Caco-2 (cell line): Measurements from ENCODE around the gene RPIA. TPM values are rescaled to one million over a fixed set of nuclear protein-coding genes. Genes with fewer than 3 reads are reported as not detected.
"Not testable (repeated sequence)": the region's sequence is repeated elsewhere in the genome, so short reads cannot be mapped to it uniquely, and the experiment has no call there.

Source experiments
- Bru-seq: library from RNA; stranded (reverse); fragments of 400-500 nt; gene quantifications from one replicate; lab custom pipeline; 2021; lab: Mats Ljungman, UMichigan
- BruChase-seq, 2 experiments: library from RNA; stranded (reverse); fragments of 400-500 nt; gene quantifications; one replicate each; lab custom pipeline; 2021; lab: Mats Ljungman, UMichigan
- BruUV-seq: library from RNA; stranded (reverse); fragments of 400-500 nt; replicated peaks from 2 replicates; lab custom pipeline; 2021; lab: Mats Ljungman, UMichigan
- CTCF ChIA-PET: fragments of 300-600 bp; sonication (Branson Sonifier 250); formaldehyde crosslinking; loops from one replicate; lab custom pipeline; 2022; ENCODE audit warnings: antibody characterized with exemption; lab: Charles Lee
- POLR2A ChIA-PET: fragments of 300-600 bp; sonication (Branson Sonifier 250); formaldehyde crosslinking; loops from one replicate; lab custom pipeline; 2022; ENCODE audit warnings: antibody characterized with exemption; lab: Charles Lee
- DNase-seq, 2 experiments: peaks; one replicate each; pipeline versions ENCODE4 v3.0.0 to v3.0.0-alpha.2; 2020 to 2022
- H3K27me3 ChIP-seq: replicated peaks from 2 replicates; pipeline ENCODE4 v1.6.0; 2011; ENCODE audit warnings: low read length; ENCODE audit not compliant: control insufficient read depth, insufficient read depth
- H3K36me3 ChIP-seq: 2 replicates; pipeline ENCODE4 v1.5.1; 2011; ENCODE audit warnings: low read length; ENCODE audit not compliant: control insufficient read depth, insufficient read depth
- H3K4me1 ChIP-seq: fragments of 250-450 bp; sonication (Bioruptor Pico); 2 replicates; pipeline ENCODE4 v1.5.1; 2020; ENCODE audit warnings: mild to moderate bottlenecking
- H3K4me3 ChIP-seq: 2 replicates; pipeline ENCODE4 v1.5.1; 2011; ENCODE audit warnings: low read depth, mild to moderate bottlenecking, control low read depth, low read length
- H3K9me3 ChIP-seq: fragments of 250-450 bp; sonication (Bioruptor Pico); 2 replicates; pipeline ENCODE4 v1.5.1; 2020; ENCODE audit warnings: mild to moderate bottlenecking, moderate library complexity
- H3K27ac Mint-ChIP-seq: one replicate; pipeline ENCODE4 v1.8.0; 2022; ENCODE audit warnings: mixed read lengths; ENCODE audit not compliant: unreplicated experiment
- H3K27me3 Mint-ChIP-seq: one replicate; pipeline ENCODE4 v1.8.0; 2022; ENCODE audit warnings: mixed read lengths; ENCODE audit not compliant: insufficient read depth, unreplicated experiment
- H3K36me3 Mint-ChIP-seq: one replicate; pipeline ENCODE4 v1.8.0; 2022; ENCODE audit warnings: mild to moderate bottlenecking, mixed read lengths; ENCODE audit not compliant: insufficient read depth, unreplicated experiment
- H3K4me1 Mint-ChIP-seq: one replicate; pipeline ENCODE4 v1.8.0; 2022; ENCODE audit warnings: low read depth, mixed read lengths; ENCODE audit not compliant: unreplicated experiment
- H3K4me3 Mint-ChIP-seq: one replicate; pipeline ENCODE4 v1.8.0; 2022; ENCODE audit warnings: mild to moderate bottlenecking, moderate library complexity, mixed read lengths; ENCODE audit not compliant: unreplicated experiment
- H3K9me3 Mint-ChIP-seq: one replicate; pipeline ENCODE4 v1.8.0; 2022; ENCODE audit warnings: mixed read lengths; ENCODE audit not compliant: unreplicated experiment
- intact Hi-C: fragments of 100-400 bp; cut with micrococcal nuclease; formaldehyde crosslinking; loops from one replicate; pipeline ENCODE4 v1.10.0; 2022; ENCODE audit not compliant: unreplicated experiment
- long read RNA-seq: library from polyadenylated mRNA; stranded (forward); transcript quantifications from one replicate; pipeline ENCODE4 v2.0.0, GENCODE V29; 2022
- total RNA-seq: library from RNA; stranded (reverse); gene quantifications from 2 replicates; pipeline ENCODE4 v1.2.3, GENCODE V29; 2022
- TF ChIP-seq, protein P1 (sequence below), 2 experiments: fragments of 200-600 bp in 1 of 2; IDR thresholded peaks; 1 replicate in 1 of 2; 2 replicates in 1 of 2; pipeline versions ENCODE4 v1.5.1 to v1.8.0; 2011 to 2022; ENCODE audit warnings: antibody characterized with exemption in 1 of 2, control low read depth in 1 of 2, inconsistent platforms in 1 of 2, low read depth in 1 of 2, low read length in 1 of 2, mild to moderate bottlenecking in 1 of 2, moderate library complexity in 1 of 2; ENCODE audit not compliant: insufficient read depth in 1 of 2, severe bottlenecking in 1 of 2, unreplicated experiment in 1 of 2

RPIA gene
- total RNA-seq (33.2 and 33.7 TPM in 2 replicates), Bru-seq, nascent RNA (percentile 80 among the genes with signal in this experiment), BruChase-seq, experiment 1, labeled RNA remaining after a 2-hour chase (percentile 74 among the genes with signal in this experiment), BruChase-seq, experiment 2, labeled RNA remaining after a 6-hour chase (percentile 76 among the genes with signal in this experiment)
- long read RNA-seq, transcript RPIA-201 (9 exons, 1,848 nt), result major isoform, 40 of 46 reads
- long read RNA-seq, partial matches to known transcripts, result 2 of 46 reads
- long read RNA-seq, other reads (novel, unspliced or antisense), result 4 of 46 reads

DNA sequence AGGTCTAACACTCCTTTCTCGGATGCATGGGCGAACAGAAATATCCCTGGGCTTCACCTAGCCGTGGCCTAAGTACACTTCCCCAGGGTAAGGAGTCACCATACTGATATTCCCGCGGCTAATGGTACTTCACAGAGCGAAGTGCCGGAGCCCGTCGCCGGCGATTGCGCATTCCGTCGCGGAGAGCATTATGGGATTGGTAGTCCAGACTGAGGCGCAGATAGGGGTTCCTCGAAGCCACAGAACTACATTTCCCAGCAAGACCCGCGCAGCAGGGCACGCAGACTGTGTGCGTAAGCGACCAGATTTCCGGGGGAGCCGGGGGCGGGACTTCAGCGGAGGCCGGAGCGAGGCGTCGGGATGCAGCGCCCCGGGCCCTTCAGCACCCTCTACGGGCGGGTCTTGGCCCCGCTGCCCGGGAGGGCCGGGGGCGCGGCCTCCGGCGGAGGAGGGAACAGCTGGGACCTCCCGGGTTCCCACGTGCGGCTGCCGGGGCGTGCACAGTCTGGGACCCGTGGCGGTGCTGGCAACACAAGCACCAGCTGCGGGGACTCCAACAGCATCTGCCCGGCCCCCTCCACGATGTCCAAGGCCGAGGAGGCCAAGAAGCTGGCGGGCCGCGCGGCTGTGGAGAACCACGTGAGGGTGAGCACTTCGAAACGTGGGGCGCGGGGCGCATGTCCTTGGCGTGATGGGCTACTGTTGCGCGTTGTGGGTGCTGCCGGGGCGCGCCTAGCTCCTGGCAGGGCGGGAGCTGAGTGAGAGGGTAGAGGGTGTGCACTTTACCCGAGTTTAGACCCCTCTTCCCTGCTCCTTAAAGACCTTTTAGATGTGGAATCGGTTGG, at the start of gene RPIA:
RPIA (plus strand) TSS at position 335 of the 845 bp plus-strand sequence; CDS start at position 361, 26 bp downstream.
- ChIA-PET POLR2A (interaction anchor here (0.6 to 1.0 kb wide), 2 partner anchors 64 to 92 kb away, joined by 3 to 6 read pairs; no protein-coding TSS in a partner anchor), CTCF (interaction anchor here (1.3 to 1.6 kb wide), 2 partner anchors 20 to 64 kb away, joined by 7 read pairs; no protein-coding TSS in a partner anchor)
- Histone ChIP-seq H3K9me3 (no peaks in the 10 kb centered on the region), H3K4me1 (peaks cover 18% of the 10 kb centered on the region), H3K4me3 (peak within 1 kb of the TSS; percentile 90), H3K27me3 (no peaks in the 10 kb centered on the region), H3K36me3 (no peaks in the 10 kb centered on the region)
- no peaks in the 10 kb centered on the region for H3K27me3 Mint-ChIP-seq
- peak; percentile 99 to 100 for DNase-seq
- peak within 1 kb of the TSS; percentile 81 for H3K27ac Mint-ChIP-seq
- H3K9me3 Mint-ChIP-seq, result peaks cover 27% of the 10 kb centered on the region
- TF ChIP-seq, protein P1, sequence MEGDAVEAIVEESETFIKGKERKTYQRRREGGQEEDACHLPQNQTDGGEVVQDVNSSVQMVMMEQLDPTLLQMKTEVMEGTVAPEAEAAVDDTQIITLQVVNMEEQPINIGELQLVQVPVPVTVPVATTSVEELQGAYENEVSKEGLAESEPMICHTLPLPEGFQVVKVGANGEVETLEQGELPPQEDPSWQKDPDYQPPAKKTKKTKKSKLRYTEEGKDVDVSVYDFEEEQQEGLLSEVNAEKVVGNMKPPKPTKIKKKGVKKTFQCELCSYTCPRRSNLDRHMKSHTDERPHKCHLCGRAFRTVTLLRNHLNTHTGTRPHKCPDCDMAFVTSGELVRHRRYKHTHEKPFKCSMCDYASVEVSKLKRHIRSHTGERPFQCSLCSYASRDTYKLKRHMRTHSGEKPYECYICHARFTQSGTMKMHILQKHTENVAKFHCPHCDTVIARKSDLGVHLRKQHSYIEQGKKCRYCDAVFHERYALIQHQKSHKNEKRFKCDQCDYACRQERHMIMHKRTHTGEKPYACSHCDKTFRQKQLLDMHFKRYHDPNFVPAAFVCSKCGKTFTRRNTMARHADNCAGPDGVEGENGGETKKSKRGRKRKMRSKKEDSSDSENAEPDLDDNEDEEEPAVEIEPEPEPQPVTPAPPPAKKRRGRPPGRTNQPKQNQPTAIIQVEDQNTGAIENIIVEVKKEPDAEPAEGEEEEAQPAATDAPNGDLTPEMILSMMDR (IDR thresholded peaks at IDR 0.05; ENCODE audit: insufficient read depth in 1 of 2, low read depth in 1 of 2, low read length in 1 of 2, severe bottlenecking in 1 of 2, unreplicated experiment in 1 of 2), result peak; percentile 31 to 81
- intact Hi-C loops, result no loop called here
- BruUV-seq, result no TSS peak
- peaks cover 11% of the 10 kb centered on the region for H3K36me3 Mint-ChIP-seq
- peaks cover 20% of the 10 kb centered on the region for H3K4me1 Mint-ChIP-seq
- peak within 1 kb of the TSS; percentile 86 for H3K4me3 Mint-ChIP-seq

DNA sequence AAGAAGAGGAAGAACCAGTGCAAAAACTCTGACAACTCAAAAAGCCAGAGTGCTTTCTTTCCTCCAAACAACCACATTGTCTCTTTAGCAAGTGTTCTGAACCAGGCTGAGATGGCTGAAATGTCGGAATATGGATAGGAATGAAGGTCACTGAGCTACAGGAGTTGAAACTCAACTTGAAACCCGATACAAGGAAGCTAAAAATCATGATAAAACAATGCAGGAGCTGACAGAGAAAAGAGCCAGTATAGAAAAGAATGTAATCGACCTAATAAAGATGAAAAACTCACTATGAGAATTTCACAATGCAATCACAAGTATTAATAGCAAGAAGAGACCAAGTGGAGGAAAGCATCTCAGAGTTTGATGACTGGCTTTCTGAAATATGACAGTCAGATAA, 49.2 kb upstream of the RPIA start:
- H3K36me3 Mint-ChIP-seq, result no peaks in the 10 kb centered on the region
- Histone ChIP-seq H3K27me3 (no peaks in the 10 kb centered on the region), H3K36me3 (no peaks in the 10 kb centered on the region), H3K4me1 (no peaks in the 10 kb centered on the region), H3K9me3 (no peaks in the 10 kb centered on the region), H3K4me3 (no peak overlapping the region)
- no peak overlapping the region for H3K4me3 Mint-ChIP-seq
- H3K27ac Mint-ChIP-seq, result no peak overlapping the region
- BruUV-seq, result no TSS peak
- H3K9me3 Mint-ChIP-seq, result peaks cover 10% of the 10 kb centered on the region
- DNase-seq, result no peak
- ChIA-PET POLR2A (no interaction called here), CTCF (interaction anchor here (0.7 kb wide), 1 partner anchor 42 kb away, joined by 4 read pairs; no protein-coding TSS in a partner anchor)
- intact Hi-C loops, result no loop called here
- TF ChIP-seq, protein P1 (IDR thresholded peaks at IDR 0.05; ENCODE audit: insufficient read depth in 1 of 2, low read depth in 1 of 2, low read length in 1 of 2, severe bottlenecking in 1 of 2, unreplicated experiment in 1 of 2), result no peak
- H3K4me1 Mint-ChIP-seq, result peaks cover 24% of the 10 kb centered on the region
- H3K27me3 Mint-ChIP-seq, result no peaks in the 10 kb centered on the region

DNA sequence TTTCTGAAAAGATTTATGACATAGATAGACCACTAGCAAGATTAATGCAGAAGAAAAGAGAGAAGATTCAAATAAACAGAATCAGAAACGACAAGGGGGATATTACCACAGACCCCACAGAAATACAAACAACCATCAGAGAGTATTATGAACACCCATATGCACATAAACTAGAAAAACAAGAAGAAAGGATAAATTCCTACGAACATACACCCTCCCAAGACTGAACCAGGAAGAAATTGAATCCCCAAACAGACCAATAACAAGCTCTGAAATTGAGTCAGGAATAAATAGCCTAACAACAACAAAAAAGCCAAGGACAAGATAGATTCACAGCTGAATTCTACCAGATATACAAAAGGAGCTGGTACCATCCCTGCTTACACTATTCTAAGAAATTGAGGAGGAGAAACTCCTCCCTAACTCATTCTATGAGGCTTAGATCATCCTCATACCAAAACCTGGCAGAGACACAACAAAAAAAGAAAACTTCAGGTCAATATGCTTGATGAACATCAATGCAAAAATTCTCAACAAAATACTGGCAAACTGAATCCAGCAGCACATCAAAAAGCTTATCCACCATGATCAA, 46.1 kb upstream of the RPIA start:
- BruUV-seq, H3K4me1 ChIP-seq, H3K9me3 ChIP-seq, H3K36me3 ChIP-seq, DNase-seq, H3K27me3 ChIP-seq, H3K27ac Mint-ChIP-seq, intact Hi-C loops, H3K4me3 ChIP-seq, H3K27me3 Mint-ChIP-seq, H3K36me3 Mint-ChIP-seq, H3K4me3 Mint-ChIP-seq, H3K9me3 Mint-ChIP-seq: not testable (repeated sequence)
- CTCF ChIA-PET, result interaction anchor here (1.5 kb wide), 1 partner anchor 54 kb away, joined by 3 read pairs; no protein-coding TSS in a partner anchor
- H3K4me1 Mint-ChIP-seq, result peaks cover 15% of the 10 kb centered on the region
- POLR2A ChIA-PET, result interaction anchor here (0.7 kb wide), 1 partner anchor 17 kb away, joined by 3 read pairs; no protein-coding TSS in a partner anchor
